A549 treated with GW870086 at 1 μM for 4 hours (cell line): ENCODE results near the gene RNF223. TPM values are rescaled to one million over a fixed set of nuclear protein-coding genes. Genes with fewer than 3 reads are reported as not detected.

Experiments
- total RNA-seq: library from RNA; stranded (reverse); fragments of 200-300 nt; extraction: Qiagen RNA extraction; gene quantifications from 5 replicates; pipeline ENCODE4 v1.2.3, GENCODE V29; 2022; ENCODE audit warnings: low read depth

RNF223 gene
- 0.14 to 0.42 TPM (median 0.31 TPM) in 5 replicates for total RNA-seq

DNA sequence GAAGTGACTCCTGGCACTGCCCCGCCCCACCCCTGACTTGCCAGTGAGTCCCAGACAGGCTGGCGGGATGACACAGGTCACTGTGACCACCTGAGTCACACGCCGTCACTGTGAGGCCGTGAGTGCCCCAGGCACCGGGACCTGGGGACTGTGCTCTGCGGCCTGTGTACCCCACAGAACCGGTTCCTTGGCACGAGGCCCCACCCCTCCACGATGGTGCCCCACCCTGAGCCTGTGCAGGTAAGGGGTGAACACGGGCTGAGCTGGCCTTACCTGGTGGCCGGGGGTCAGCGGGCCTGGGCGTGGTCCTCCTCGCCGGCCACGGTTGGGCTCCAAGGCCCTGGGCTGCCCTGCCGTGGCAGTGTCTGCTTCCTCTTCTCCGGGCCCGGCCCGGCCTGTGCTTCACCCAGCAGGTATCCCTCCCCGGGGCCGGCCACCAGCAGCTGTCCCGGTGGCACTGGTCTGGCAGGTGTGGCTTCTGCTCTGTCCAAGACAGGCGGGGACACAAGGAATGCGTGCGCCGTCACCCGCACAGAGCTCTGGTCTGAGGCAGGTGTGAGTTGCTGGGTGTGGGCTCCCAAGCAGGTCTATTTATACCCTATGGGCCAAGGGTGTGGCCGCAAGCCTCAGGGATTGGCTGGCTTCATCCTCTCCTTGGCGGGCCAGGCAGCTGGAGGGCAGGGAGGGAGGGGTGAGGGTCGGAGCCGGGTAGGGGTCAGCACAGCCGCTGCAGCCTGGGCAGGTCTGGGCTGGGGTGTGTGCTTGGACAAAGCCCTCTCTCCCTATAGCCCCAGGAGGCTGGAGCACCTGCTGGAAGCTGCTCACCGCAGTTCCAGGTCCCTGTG lies at the start of gene RNF223:
RNF223 (minus strand) TSS at position 564 of the 845 bp plus-strand sequence. CDS start 1,740 bp downstream, outside the sequence.

GRCh38 chr1:1115786-1116700 lies 41.9 kb upstream of the RNF223 start, which contains the start of gene C1orf159:
Gene C1orf159, minus strand, starts transcription at chr1:1116089. Its CDS starts 24,546 bp downstream, at chr1:1091543.

Other genes with a start within 250 kb of the RNF223 start
- 16.9 to 31.9 TPM (median 30.4 TPM) in 5 replicates for gene SAMD11, start 150.4 kb downstream of the RNF223 start, total RNA-seq
- gene NOC2L, start 115.0 kb downstream of the RNF223 start, total RNA-seq: 67.6 to 85.4 TPM (median 84.8 TPM) in 5 replicates
- gene KLHL17, start 113.7 kb downstream of the RNF223 start, total RNA-seq: 9.1 to 16.4 TPM (median 15.4 TPM) in 5 replicates
- gene PLEKHN1, start 107.8 kb downstream of the RNF223 start, total RNA-seq: 4.0 to 5.8 TPM (median 4.9 TPM) in 5 replicates
- 0.05 to 0.19 TPM (median 0.18 TPM) in 3 of 5 replicates, not detected in the others for gene PERM1, start 92.2 kb downstream of the RNF223 start, total RNA-seq
- gene HES4, start 74.2 kb downstream of the RNF223 start, total RNA-seq: 29.4 to 60.9 TPM (median 54.8 TPM) in 5 replicates
- 19.1 to 22.3 TPM (median 19.9 TPM) in 5 replicates for gene ISG15, start 60.8 kb downstream of the RNF223 start, total RNA-seq
- 76.1 to 112 TPM (median 108 TPM) in 5 replicates for gene AGRN, start 54.2 kb downstream of the RNF223 start, total RNA-seq
- 9.8 to 14.4 TPM (median 13.9 TPM) in 5 replicates for gene C1orf159, start 41.8 kb upstream of the RNF223 start, total RNA-seq
- gene TTLL10, start 99.6 kb upstream of the RNF223 start, total RNA-seq: not detected in 5 replicates
- gene TNFRSF18, start 132.3 kb upstream of the RNF223 start, total RNA-seq: 0.14 to 0.19 TPM in 2 of 5 replicates, not detected in the others
- gene TNFRSF4, start 139.8 kb upstream of the RNF223 start, total RNA-seq: 0.12 to 0.22 TPM in 2 of 5 replicates, not detected in the others
- 108 to 134 TPM (median 126 TPM) in 5 replicates for gene SDF4, start 157.7 kb upstream of the RNF223 start, total RNA-seq
- gene B3GALT6, start 157.9 kb upstream of the RNF223 start, total RNA-seq: 11.1 to 18.4 TPM (median 17.7 TPM) in 5 replicates
- gene C1QTNF12, start 172.4 kb upstream of the RNF223 start, total RNA-seq: 0.98 to 1.7 TPM (median 1.6 TPM) in 5 replicates
- 38.9 to 49.3 TPM (median 46.2 TPM) in 5 replicates for gene UBE2J2, start 199.5 kb upstream of the RNF223 start, total RNA-seq
- 0.77 to 2.1 TPM (median 1.1 TPM) in 5 replicates for gene SCNN1D, start 206.1 kb upstream of the RNF223 start, total RNA-seq
- 11.4 to 15.4 TPM (median 14.5 TPM) in 5 replicates for gene ACAP3, start 233.6 kb upstream of the RNF223 start, total RNA-seq
- gene PUSL1, start 234.3 kb upstream of the RNF223 start, total RNA-seq: 17.2 to 24.7 TPM (median 23.5 TPM) in 5 replicates